ENCODE results near the gene UBAC2. TPM values are rescaled to one million over a fixed set of nuclear protein-coding genes. Genes with fewer than 3 reads are reported as not detected.

UBAC2 gene
- total and polyA plus RNA-seq, 9 donors: 38.7 to 87.5 (median 48.0) TPM

- no peak overlapping the region for H3K4me3 ChIP-seq
- no peak for DNase-seq
- no peaks in the 10 kb centered on the region for H3K27me3 ChIP-seq
- no peaks in the 10 kb centered on the region for H3K36me3 ChIP-seq
- intact Hi-C loops (cut with DNase I): no loop called here
- H3K27ac ChIP-seq: no peak overlapping the region
- no peaks in the 10 kb centered on the region for H3K9me3 ChIP-seq
- TF ChIP-seq POLR2A (IDR thresholded peaks at IDR 0.05): no peak
- TF ChIP-seq EP300 (IDR thresholded peaks at IDR 0.05): no peak
- TF ChIP-seq CTCF (IDR thresholded peaks at IDR 0.05): no peak
- H3K4me1 ChIP-seq (ENCODE audit: insufficient read depth): no peaks in the 10 kb centered on the region
- WGBS, 3 donors: 90 to 93% (median 90%) methylated on average over 3 of the region's 3 CpGs
Observed at GRCh38 chr13:99258946-99259345, 58.3 kb downstream of the UBAC2 start.

DNA sequence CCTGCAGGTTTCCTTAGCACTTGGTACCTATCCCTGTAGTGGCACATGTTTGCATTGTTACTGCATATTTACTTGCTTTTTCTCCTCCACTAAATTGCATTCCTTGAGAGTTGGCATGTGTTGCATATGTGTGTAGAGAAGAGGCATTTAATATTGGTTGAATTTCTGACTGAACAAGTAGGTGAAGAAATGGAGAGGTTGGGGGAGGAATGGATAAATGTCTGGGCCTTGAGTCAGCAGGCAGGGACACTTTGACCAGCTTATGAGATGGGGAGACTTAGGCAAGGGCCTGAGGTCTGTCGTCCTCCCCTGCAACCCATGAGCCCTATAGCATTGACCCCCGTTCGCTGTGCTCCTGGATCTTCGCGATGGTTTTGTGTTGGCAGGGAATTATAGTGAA is 59.6 kb downstream of the UBAC2 start:
- intact Hi-C loops (cut with DNase I): loop anchor here in 3 of 4 donors (5.0 to 10.0 kb wide), 2 partner anchors 83 to 85 kb away; no protein-coding TSS in a partner anchor
- no peak overlapping the region for H3K4me3 ChIP-seq
- no peak for DNase-seq
- no peaks in the 10 kb centered on the region for H3K9me3 ChIP-seq
- no peak overlapping the region for H3K27ac ChIP-seq
- H3K4me1 ChIP-seq (ENCODE audit: insufficient read depth): no peaks in the 10 kb centered on the region
- no peaks in the 10 kb centered on the region for H3K27me3 ChIP-seq
- TF ChIP-seq EP300 (IDR thresholded peaks at IDR 0.05) (no peak), CTCF (IDR thresholded peaks at IDR 0.05) (no peak), POLR2A (IDR thresholded peaks at IDR 0.05) (no peak)
- H3K36me3 ChIP-seq: no peaks in the 10 kb centered on the region
- WGBS, 3 donors: 77 to 89% (median 82%) methylated on average over 5 of the region's 5 CpGs

DNA sequence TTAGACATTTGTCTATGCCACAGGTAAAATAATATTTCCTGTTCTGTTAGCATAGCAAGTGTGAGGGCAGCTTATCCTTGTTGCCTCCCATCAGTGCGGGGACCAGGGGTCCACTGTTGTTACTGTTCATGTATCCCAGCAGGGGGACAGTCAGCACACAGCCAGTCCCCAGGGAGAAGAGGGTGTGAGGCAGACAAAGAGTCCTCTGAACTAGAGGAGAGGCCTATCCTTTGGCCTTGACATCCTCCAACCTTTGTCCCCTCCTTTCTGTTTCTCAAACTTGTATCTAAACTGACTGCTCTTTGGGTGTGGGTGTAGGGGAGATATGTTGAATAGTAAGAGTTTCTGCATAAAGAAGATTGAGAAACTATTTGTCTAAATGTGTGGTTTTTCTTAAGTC is 60.4 kb downstream of the UBAC2 start:
- 89 to 91% (median 91%) methylated on average over 1 of the region's 1 CpG for WGBS, 3 donors
- intact Hi-C loops (cut with DNase I): loop anchor here in 3 of 4 donors (5.0 to 10.0 kb wide), 2 partner anchors 84 to 86 kb away; no protein-coding TSS in a partner anchor
- Histone ChIP-seq H3K27ac (no peak overlapping the region), H3K36me3 (no peaks in the 10 kb centered on the region), H3K4me3 (no peak overlapping the region), H3K9me3 (no peaks in the 10 kb centered on the region), H3K27me3 (no peaks in the 10 kb centered on the region), H3K4me1 (ENCODE audit: insufficient read depth) (no peaks in the 10 kb centered on the region)
- TF ChIP-seq CTCF (IDR thresholded peaks at IDR 0.05) (no peak), EP300 (IDR thresholded peaks at IDR 0.05) (no peak), POLR2A (IDR thresholded peaks at IDR 0.05) (no peak)
- DNase-seq: no peak

DNA sequence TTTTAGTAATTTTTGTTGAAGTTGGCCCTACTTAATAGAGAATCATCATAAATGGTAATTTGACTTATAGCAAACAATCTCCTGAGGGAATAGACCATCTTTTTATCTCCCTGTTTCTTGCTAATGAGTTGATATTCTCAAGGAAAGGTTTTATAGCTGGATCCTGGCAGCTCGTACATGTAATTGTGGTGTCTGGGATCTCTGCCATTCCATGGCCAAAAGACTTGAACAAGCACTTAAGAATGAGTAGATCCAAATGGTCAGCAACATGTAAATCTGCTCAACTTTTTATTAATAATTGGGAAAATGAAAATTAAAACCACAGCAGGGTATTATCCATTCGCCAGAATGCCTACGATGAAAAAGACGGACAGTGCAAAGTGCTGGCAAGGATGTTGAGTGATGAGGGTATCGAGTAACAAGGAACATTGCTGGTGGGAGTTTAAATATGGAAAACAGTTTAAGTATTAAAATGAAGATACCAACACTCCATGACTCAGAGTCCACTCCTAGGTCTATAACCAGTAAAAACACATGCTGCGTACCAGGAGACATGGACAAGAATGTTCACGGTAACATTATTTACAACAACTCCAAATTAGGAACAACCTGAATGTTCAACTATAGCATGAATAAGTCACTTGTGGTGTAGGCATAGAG is 62.6 kb downstream of the UBAC2 start:
- Histone ChIP-seq H3K27me3 (no peaks in the 10 kb centered on the region), H3K9me3 (no peaks in the 10 kb centered on the region), H3K4me1 (ENCODE audit: insufficient read depth) (no peaks in the 10 kb centered on the region), H3K27ac (no peak overlapping the region), H3K4me3 (no peak overlapping the region), H3K36me3 (no peaks in the 10 kb centered on the region)
- TF ChIP-seq POLR2A (IDR thresholded peaks at IDR 0.05) (no peak), EP300 (IDR thresholded peaks at IDR 0.05) (no peak), CTCF (IDR thresholded peaks at IDR 0.05) (no peak)
- intact Hi-C loops (cut with DNase I): loop anchor here in 3 of 4 donors (5.0 to 10.0 kb wide), 2 partner anchors 86 to 88 kb away; no protein-coding TSS in a partner anchor
- 69 to 92% (median 92%) methylated on average over 7 of the region's 7 CpGs for WGBS, 3 donors
- DNase-seq: no peak
